Measurements from ENCODE around the gene SLC6A19. TPM values are rescaled to one million over a fixed set of nuclear protein-coding genes. Genes with fewer than 3 reads are reported as not detected.

The SLC6A19 gene
- polyA plus RNA-seq, 1 of the 3 experiments (the other 2 are of a cell fraction): not detected

GRCh38 chr5:1203311-1203967 is 2.0 kb downstream of the SLC6A19 start:
- H3K4me2 ChIP-seq: no peak overlapping the region
- no peak overlapping the region for H3K9ac ChIP-seq
- peaks cover 72% of the 10 kb centered on the region for H3K27me3 ChIP-seq (ENCODE audit: insufficient read depth)
- H3K36me3 ChIP-seq (replicated peaks in 1 of 2; ENCODE audit: control insufficient read depth in 1 of 2, insufficient read depth in 2 of 2, low read length in 1 of 2): no peaks in the 10 kb centered on the region
- H3K27ac ChIP-seq (ENCODE audit: low read depth in 2 of 2, low read length in 1 of 2): no peak overlapping the region
- no peaks in the 10 kb centered on the region for H3F3A ChIP-seq (replicated peaks; ENCODE audit: insufficient read depth)
- no peaks in the 10 kb centered on the region for H4K20me1 ChIP-seq (ENCODE audit: insufficient read depth)
- no peak overlapping the region for H3K4me3 ChIP-seq (ENCODE audit: low read depth in 2 of 2, low read length in 1 of 2)
- H3K4me1 ChIP-seq (ENCODE audit: control insufficient read depth in 1 of 2, insufficient read depth in 2 of 2, low read depth in 1 of 2, low read length in 1 of 2): no peaks in the 10 kb centered on the region
- 24% methylated on average over 6 of the region's 24 CpGs for WGBS (ENCODE audit: low lambda C conversion rate)
- H3K9me3 ChIP-seq: no peaks in the 10 kb centered on the region
- POLR2A ChIA-PET: no interaction called here
- H3K79me2 ChIP-seq (ENCODE audit: insufficient read depth): no peaks in the 10 kb centered on the region
- TF ChIP-seq RFX5 (IDR thresholded peaks at IDR 0.05; ENCODE audit: low read length) (no peak), YY1 (IDR thresholded peaks at IDR 0.05; ENCODE audit: low read depth) (no peak), TAF1 (IDR thresholded peaks at IDR 0.05; ENCODE audit: borderline replicate concordance, low read depth, low read length) (no peak), GABPA (IDR thresholded peaks at IDR 0.05; ENCODE audit: low read depth) (no peak), SMC3 (IDR thresholded peaks at IDR 0.05; ENCODE audit: low read depth, low read length) (no peak), CTCF (IDR thresholded peaks at IDR 0.05) (no peak), USF2 (IDR thresholded peaks at IDR 0.05; ENCODE audit: borderline replicate concordance, low read depth, low read length) (no peak), IRF3 (IDR thresholded peaks at IDR 0.05; ENCODE audit: low read depth, low read length) (no peak), MAX (IDR thresholded peaks at IDR 0.05; ENCODE audit: low read depth) (no peak), NFIC (IDR thresholded peaks at IDR 0.05; ENCODE audit: borderline replicate concordance) (no peak)
- no peaks in the 10 kb centered on the region for H3K9me2 ChIP-seq
- DNase-seq: no peak
- no peak overlapping the region for H2AFZ ChIP-seq (ENCODE audit: low read depth)
- CTCF ChIA-PET: interaction anchor here (1.1 to 4.6 kb wide), 4 partner anchors 13 to 36 kb away, joined by 3 to 23 read pairs (median 4); no protein-coding TSS in a partner anchor

- CTCF ChIA-PET: interaction anchor here (0.6 to 4.6 kb wide), 12 partner anchors 12 to 450 kb away, joined by 3 to 23 read pairs (median 4); no protein-coding TSS in a partner anchor
- Histone ChIP-seq H3K9me3 (no peaks in the 10 kb centered on the region), H3K4me3 (ENCODE audit: low read depth in 2 of 2, low read length in 1 of 2) (no peak overlapping the region), H3K27me3 (ENCODE audit: insufficient read depth) (peaks cover 65% of the 10 kb centered on the region), H4K20me1 (ENCODE audit: insufficient read depth) (no peaks in the 10 kb centered on the region), H3K9me2 (no peaks in the 10 kb centered on the region), H3K27ac (ENCODE audit: low read depth in 2 of 2, low read length in 1 of 2) (no peak overlapping the region), H3F3A (replicated peaks; ENCODE audit: insufficient read depth) (no peaks in the 10 kb centered on the region), H3K4me1 (ENCODE audit: control insufficient read depth in 1 of 2, insufficient read depth in 2 of 2, low read depth in 1 of 2, low read length in 1 of 2) (no peaks in the 10 kb centered on the region), H3K36me3 (replicated peaks in 1 of 2; ENCODE audit: control insufficient read depth in 1 of 2, insufficient read depth in 2 of 2, low read length in 1 of 2) (no peaks in the 10 kb centered on the region), H3K79me2 (ENCODE audit: insufficient read depth) (no peaks in the 10 kb centered on the region), H2AFZ (ENCODE audit: low read depth) (no peak overlapping the region), H3K4me2 (no peak overlapping the region), H3K9ac (no peak overlapping the region)
- DNase-seq: no peak
- POLR2A ChIA-PET: no interaction called here
- WGBS (ENCODE audit: low lambda C conversion rate): 58% methylated on average over 12 of the region's 25 CpGs
- TF ChIP-seq MXI1 (IDR thresholded peaks at IDR 0.05; ENCODE audit: low read depth, low read length) (no peak), GABPA (IDR thresholded peaks at IDR 0.05; ENCODE audit: low read depth) (no peak), IRF3 (IDR thresholded peaks at IDR 0.05; ENCODE audit: low read depth, low read length) (no peak), FOXM1 (IDR thresholded peaks at IDR 0.05; ENCODE audit: low read depth) (no peak), ZBTB33 (IDR thresholded peaks at IDR 0.05; ENCODE audit: borderline replicate concordance, low read depth) (no peak), POLR2AphosphoS5 (IDR thresholded peaks at IDR 0.05; ENCODE audit: low read depth, low read length) (no peak), ELF1 (IDR thresholded peaks at IDR 0.05) (no peak), FOXJ3 (CRISPR knock-in tag; IDR thresholded peaks at IDR 0.05) (no peak), MAX (IDR thresholded peaks at IDR 0.05; ENCODE audit: low read depth) (no peak)
Measured at GRCh38 chr5:1203968-1204692, 2.7 kb downstream of the SLC6A19 start.

All from SK-N-SH (cell line).